IPS DF 19.7 (cell line): ENCODE measurements around the gene MMP3.

Source experiments
- DNase-seq: peaks from one replicate; pipeline ENCODE4 v3.0.0-alpha.2; 2013; ENCODE audit warnings: low read depth, low spot score

The MMP3 gene

GRCh38 chr11:102832612-102833011 is 10.8 kb downstream of the MMP3 start:
- no peak for DNase-seq

GRCh38 chr11:102831489-102832440 is 11.6 kb downstream of the MMP3 start:
- DNase-seq = no peak

- DNase-seq = no peak
Observed at GRCh38 chr11:102831128-102831488, 12.3 kb downstream of the MMP3 start.

GRCh38 chr11:102830001-102830727 is 13.2 kb downstream of the MMP3 start:
- no peak for DNase-seq

- no peak for DNase-seq
Observed at GRCh38 chr11:102829316-102830000, 14.0 kb downstream of the MMP3 start.

- no peak for DNase-seq
Observed at GRCh38 chr11:102824556-102824955, 18.9 kb downstream of the MMP3 start.

- DNase-seq = no peak
Observed at GRCh38 chr11:102819491-102819890, 23.9 kb downstream of the MMP3 start.

- no peak for DNase-seq
Observed at GRCh38 chr11:102813484-102813883, 29.9 kb downstream of the MMP3 start.

- DNase-seq = no peak
Observed at GRCh38 chr11:102812188-102812587, 31.2 kb downstream of the MMP3 start.

GRCh38 chr11:102810950-102811660 is 32.3 kb downstream of the MMP3 start:
- no peak for DNase-seq

GRCh38 chr11:102809971-102810370 is 33.4 kb downstream of the MMP3 start:
- DNase-seq = no peak

- peak; percentile 81 for DNase-seq
Observed at GRCh38 chr11:102807921-102808320, 35.5 kb downstream of the MMP3 start.

- DNase-seq = no peak
Observed at GRCh38 chr11:102806296-102806695, 37.1 kb downstream of the MMP3 start.

GRCh38 chr11:102802341-102802740 is 41.1 kb downstream of the MMP3 start:
- DNase-seq = no peak

GRCh38 chr11:102800767-102801166 is 42.6 kb downstream of the MMP3 start:
- DNase-seq = no peak

GRCh38 chr11:102799681-102800340 is 43.6 kb downstream of the MMP3 start:
- no peak for DNase-seq

- DNase-seq = no peak
Observed at GRCh38 chr11:102798012-102798746, 45.2 kb downstream of the MMP3 start, which contains the start of gene MMP1. MMP1 (minus strand) TSS chr11:102798160; CDS start chr11:102798092, 68 bp downstream.

- peak; percentile 64 for DNase-seq
Observed at GRCh38 chr11:102794382-102794781, 49.0 kb downstream of the MMP3 start.

- no peak for DNase-seq
Observed at GRCh38 chr11:102793677-102794290, 49.6 kb downstream of the MMP3 start.

GRCh38 chr11:102792604-102793003 is 50.8 kb downstream of the MMP3 start:
- DNase-seq = no peak
